GM21515 (cell line): ENCODE results near the gene NFYB.
"Not testable (repeated sequence)": the region's sequence is repeated elsewhere in the genome, so short reads cannot be mapped to it uniquely, and the experiment has no call there.

ENCODE experiments used
- ATAC-seq: cut with Tn5 transposase; IDR thresholded peaks from one replicate; pipeline ENCODE4 v1.9.1; 2021; ENCODE audit not compliant: unreplicated experiment

NFYB gene

DNA sequence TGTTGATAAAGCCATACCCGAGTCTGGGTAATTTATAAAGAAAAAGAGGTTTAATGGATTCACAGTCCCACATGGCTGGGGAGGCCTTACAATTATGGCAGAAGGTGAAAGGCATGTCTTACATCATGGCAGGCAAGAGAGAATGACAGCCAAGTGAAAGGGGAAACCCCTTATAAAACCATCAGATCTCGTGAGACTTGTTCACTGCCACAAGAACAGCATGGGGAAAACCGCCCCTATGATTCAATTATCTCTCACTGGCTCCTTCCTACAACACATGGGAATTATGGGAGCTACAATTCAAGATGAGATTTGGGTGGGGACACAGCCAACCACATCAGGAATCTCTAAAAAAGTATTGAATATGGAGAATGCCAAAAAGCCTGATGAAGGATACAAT, 25.0 kb upstream of the NFYB start:
- ATAC-seq: not testable (repeated sequence)

- ATAC-seq: no peak
Measured at GRCh38 chr12:104155711-104156555, 17.9 kb upstream of the NFYB start.

DNA sequence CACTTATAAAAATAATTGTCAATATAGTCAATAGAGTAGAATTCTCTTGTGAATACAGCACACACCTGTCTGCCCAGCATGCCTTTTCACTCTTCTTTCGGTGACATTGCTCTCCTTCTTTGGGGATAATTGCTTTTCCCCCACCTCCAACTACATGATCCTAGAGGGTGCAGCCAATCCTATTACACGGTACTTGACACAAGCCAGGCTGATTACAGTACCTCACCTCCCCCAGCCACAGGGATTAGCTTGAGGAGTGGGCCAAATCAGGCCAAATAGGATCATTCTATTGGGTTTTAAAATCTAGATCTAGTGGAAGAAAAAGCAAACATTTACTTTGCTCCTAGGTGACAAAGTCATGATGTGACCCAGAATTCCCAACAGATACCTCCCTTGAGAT, 16.8 kb upstream of the NFYB start:
- no peak for ATAC-seq

DNA sequence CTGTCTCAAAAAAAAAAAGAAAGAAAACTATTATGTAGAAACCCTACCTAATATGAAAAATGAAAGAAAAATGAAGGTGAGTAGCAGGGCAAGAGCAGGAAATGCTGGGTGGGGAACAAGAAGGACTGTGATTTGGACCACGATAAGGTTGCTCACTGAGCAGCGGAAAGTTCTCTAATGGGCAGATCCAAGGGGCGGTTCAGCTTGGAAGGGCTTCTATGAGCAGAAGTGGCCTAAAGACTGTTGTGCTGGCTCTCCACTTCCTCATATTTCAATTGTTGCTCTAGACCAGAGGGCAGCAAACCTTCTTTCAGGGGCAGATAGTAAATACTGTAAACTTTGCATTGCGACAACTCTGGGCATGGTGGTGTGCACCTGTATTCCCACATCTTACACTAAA, 16.3 kb upstream of the NFYB start:
- ATAC-seq: no peak

DNA sequence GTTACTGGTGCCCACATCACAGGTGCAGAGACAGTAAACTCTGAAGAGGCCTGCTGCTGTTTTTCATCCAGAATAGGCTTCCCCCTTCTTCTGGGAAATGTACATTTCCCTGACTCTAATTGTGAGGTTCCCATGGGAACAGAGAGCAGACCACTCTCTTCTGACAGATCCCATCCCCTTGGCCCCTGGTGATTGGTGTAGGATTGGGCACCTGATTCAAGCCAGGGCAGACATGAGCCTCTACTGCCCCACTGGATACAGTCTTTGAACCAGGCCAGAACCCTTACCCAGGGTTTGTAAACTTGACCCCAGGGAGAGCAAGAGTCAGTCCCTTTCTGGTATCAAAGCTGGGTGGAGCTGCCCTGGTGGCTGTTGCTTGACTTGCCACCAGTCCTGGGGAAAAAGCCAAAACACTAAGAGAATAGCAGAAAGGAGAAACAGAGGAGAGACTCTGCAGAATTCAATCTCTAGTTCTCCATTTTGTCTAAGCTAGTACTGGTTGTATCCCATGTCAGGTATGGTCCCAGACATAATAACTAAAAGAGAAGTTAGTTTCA, 14.8 kb upstream of the NFYB start:
- no peak for ATAC-seq

DNA sequence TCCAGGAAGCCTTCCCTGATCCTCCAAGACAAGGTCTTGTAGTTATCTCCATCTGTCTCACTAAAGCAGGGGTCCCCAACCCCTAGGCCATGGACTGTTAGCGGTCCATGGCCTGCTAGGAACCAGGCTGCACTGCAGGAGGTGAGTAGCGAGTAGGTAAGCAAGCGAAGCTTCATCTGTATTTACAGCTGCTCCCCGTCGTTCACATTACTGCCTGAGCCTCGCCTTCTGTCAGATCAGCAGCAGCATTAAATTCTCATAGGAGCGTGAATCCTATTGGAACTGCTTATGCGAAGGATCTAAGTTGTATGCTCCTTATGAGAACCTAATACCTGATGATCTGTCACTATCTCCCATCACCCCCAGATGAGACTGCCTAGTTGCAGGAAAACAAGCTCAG, 12.4 kb upstream of the NFYB start:
- ATAC-seq: no peak

GRCh38 chr12:104147346-104147745, 9.3 kb upstream of the NFYB start:
- ATAC-seq: no peak

DNA sequence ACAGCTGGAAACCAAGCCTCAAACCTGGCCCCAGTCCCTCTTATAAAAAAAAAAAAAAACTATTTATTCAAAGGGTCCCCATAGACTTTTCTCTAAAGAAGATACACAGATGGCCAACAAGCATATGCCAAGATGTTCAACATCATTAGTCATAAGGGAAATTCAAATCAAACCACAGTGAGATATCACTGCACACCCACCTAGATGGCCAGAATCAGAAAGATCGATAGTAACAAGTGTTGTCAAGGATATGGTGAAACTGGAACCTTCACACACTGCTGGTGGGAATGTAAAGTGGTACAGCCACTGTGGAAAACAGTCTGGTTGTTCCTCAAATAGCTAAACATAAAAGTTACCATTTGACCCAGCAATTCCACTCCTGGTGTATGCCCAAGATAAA, 5.9 kb upstream of the NFYB start:
- ATAC-seq: no peak

DNA sequence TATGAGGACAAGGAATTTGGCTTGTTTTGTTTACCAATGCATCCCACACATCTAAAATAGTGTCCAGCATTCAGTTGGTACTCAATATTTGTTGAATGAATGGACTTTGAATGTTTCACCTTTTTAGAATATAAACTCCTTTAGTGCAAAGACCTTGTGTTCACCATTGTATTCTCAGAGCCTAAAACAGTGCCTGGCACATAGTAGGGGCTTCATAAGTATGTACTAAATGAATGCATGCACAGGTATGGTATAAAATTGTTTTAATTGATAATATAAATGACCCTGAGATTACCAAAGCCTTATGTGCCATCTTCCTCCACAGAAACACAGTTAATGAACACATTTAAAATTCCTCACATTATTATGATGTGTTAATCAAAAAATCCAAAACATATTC, 5.0 kb upstream of the NFYB start:
- ATAC-seq: no peak

DNA sequence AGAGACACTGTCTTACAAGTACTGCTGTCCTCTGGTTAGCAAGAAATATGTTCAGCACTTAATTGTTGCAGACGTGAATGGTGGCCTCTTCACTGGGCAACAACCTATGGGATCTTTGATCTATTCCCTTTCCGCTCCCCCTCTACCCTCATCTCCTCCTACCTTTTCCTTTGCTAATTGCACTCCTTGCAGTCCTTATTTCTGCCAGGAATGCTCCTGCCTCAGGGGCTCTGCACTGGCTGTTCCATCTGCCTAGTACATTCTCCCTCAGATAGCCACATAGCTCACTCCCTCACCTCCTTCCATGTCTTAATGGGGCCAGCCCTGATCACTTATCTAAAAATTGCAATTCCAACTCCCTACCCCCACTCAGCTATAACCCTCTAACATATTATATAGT, 4.5 kb upstream of the NFYB start:
- ATAC-seq: no peak

DNA sequence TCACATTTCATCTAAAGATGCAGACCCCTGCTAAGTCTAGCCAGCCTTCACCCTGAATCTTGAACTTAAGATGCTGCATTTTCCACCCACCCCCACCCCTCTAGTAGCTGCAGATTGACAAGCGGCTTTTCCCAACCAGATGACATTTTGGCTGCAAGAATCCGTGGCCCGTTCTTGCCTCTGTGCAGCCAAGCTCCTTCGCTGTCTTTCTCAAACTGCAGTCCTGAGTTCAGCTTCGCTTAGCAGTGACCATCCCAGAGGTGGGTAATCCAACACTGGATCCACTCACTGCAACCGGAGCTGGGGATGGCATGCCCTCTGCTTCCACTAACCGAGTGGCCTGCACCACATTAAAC, 765 bp upstream of the NFYB start:
- ATAC-seq: no peak

DNA sequence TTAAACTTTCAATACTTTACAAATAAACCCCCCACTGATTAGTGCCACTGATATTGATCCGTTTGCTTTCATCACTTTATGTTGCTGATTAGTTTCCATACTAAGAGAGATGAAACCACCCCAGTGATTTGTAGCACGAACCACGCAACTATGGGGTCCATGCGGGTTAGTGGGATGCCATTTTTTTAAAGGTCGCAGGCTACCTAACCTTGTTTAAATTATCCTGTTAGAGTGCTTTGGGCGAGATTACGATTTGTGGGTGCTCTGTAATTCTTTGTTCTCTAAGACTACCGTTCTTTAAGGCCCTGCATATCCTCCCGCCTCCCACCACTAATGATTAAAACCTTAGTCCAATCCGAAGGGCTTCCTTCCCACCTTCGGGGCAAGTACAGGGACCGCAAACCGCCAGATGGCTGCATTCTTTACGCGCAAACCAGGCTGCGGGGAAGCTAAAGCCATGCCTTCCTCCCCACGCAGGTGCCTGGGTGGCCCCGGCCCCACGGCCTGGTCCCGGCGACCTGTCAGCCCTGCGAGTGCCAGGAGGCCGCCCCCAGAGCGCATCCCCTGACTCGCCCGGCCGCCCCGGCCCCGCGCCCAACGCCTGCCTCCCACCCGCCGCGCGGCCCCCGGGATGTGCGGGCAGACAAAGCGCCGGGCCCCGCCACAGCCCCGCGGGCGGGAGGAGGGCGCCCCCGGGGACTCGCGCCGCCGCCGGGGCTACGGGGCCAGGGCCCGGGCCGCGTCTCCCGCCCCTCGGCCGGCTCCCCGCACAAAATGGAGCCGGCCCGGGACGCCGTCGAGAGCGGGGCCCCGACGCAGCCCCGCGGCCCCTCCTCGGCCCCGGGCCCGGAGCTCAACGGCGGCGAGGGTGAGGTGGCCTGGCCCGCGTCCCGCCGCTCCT, 759 bp downstream of the NFYB start:
- ATAC-seq: peak; percentile 30

DNA sequence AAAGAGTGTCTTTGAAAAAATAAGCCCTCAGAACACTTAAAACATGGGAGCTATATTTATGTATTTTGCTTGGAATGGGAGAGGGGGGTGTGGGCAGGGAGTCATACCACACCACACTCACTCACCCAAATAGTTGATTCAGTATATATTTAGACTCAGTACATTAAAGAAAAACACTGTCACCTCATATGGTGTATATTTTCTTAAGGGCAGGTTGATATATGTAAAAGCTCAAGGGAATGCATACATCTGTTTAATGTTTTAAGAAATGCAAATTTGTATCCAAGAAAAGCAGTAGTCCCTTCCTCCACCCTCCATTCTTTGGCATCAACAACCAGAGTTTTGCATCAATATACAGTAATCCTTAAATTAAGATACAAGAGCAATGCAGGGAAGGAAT, 1.4 kb downstream of the NFYB start:
- no peak for ATAC-seq

DNA sequence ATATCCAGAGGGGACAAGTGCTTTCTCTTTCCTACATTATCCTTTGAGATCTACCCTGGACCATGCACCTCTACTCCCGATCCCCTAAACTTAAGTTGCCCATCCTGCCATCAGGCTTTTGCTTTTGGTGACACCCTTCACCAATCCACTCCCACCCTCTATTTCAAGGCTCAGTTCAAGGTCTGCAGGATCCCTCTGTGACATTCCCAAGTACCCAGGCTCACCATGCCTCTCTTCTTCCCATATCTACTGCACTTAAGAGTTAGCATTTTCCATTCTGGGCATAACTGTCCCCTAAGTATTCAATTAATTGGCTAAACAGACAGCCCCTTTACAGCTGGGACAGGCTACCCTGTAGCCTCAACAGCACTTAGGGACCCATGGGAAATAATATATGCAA, 3.1 kb downstream of the NFYB start:
- no peak for ATAC-seq

DNA sequence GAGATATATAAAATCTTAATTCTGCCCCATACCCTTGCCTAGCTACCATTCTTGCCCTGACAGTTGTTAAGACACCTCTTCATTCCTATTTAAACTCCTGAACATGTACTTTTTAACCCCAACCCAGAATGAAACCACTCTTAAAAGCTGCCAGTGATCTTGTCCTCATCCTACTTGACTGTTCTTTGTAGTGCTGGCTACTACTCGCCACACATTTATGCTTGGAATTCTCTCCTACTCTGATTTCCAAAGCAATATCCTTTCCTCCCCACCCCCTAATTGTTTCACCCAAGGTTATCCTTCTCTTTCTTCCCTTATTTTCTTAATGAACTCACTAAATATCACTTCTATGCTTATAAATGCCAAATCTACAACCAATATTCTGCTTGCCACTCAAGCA, 4.1 kb downstream of the NFYB start:
- no peak for ATAC-seq

- ATAC-seq: no peak
Measured at GRCh38 chr12:104133321-104133720, 4.7 kb downstream of the NFYB start.

- ATAC-seq: no peak
Measured at GRCh38 chr12:104132351-104132956, 5.6 kb downstream of the NFYB start.

DNA sequence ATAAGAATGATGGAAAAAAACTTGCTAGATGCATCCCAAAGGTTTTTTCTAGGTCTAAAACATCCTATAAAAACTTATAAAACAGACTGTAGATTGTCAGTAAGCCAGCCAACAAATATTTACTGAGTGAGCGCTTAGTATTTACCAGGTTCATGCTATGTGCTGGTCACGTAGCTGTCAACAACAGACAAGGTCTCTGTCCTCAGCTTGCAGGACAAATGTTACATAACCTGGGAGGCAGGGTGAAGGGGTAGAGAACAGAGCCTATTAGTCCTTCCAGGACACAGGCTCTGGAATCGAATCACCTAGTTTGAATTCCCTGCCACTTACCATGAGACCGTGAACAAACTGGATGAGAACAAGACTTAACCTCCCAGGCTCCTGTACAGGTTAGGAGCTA, 6.4 kb downstream of the NFYB start:
- no peak for ATAC-seq

- no peak for ATAC-seq
Measured at GRCh38 chr12:104130760-104131159, 7.2 kb downstream of the NFYB start.

DNA sequence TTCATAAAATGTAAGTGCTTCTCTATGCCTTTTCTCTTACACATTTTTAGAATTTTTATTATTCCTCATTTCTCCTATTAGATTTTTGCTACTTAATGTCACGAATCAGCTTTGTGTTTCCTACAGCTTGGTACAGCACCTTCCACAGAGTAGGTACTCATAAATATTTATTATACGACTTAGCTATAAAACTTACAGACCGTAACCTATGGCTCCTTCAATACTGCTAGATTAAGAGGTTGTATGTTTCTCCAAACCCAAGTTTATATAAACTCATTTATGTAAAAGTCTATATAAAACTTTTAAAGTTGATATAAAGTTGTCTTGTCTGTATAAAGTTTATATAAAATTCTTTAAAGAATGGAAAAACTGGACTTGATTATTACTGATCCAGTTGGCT, 11.5 kb downstream of the NFYB start:
- ATAC-seq: no peak

GRCh38 chr12:104122298-104122697, 15.7 kb downstream of the NFYB start:
- ATAC-seq: no peak

- ATAC-seq: no peak
Measured at GRCh38 chr12:104121001-104121400, 17.0 kb downstream of the NFYB start.
